Activated CD4-positive, alpha-beta T cell treated with anti-CD3 and anti-CD28 coated beads, Interleukin-2, amount 50 U/mL, for 4 hours (primary cell): ENCODE data around the gene DDX51.

Experiments
- DNase-seq, 2 experiments: peaks; one replicate each; pipeline ENCODE4 v3.0.0-alpha.2; 2020

Gene DDX51

GRCh38 chr12:132144115-132144809, at the start of gene DDX51, which contains the start of gene NOC4L:
Gene DDX51 (minus strand): TSS chr12:132144319. CDS start chr12:132144296, 23 bp downstream.
Gene NOC4L (plus strand): TSS chr12:132144457. CDS start chr12:132144489, 32 bp downstream.
- DNase-seq = peak; percentile 93

GRCh38 chr12:132191715-132192553, 47.8 kb upstream of the DDX51 start:
- DNase-seq = no peak

GRCh38 chr12:132190834-132191500, 46.8 kb upstream of the DDX51 start:
- DNase-seq = no peak

GRCh38 chr12:132190012-132190755, 46.1 kb upstream of the DDX51 start:
- DNase-seq = no peak

GRCh38 chr12:132189378-132190011, 45.4 kb upstream of the DDX51 start:
- peak; percentile 91 to 93 for DNase-seq

- no peak for DNase-seq
Measured at GRCh38 chr12:132188916-132189325, 44.8 kb upstream of the DDX51 start.

GRCh38 chr12:132188451-132188901, 44.4 kb upstream of the DDX51 start:
- no peak for DNase-seq

- no peak for DNase-seq
Measured at GRCh38 chr12:132187646-132188450, 43.7 kb upstream of the DDX51 start.

GRCh38 chr12:132186857-132187620, 42.9 kb upstream of the DDX51 start:
- DNase-seq = no peak

GRCh38 chr12:132186208-132186856, 42.2 kb upstream of the DDX51 start:
- no peak for DNase-seq

GRCh38 chr12:132185705-132186104, 41.6 kb upstream of the DDX51 start:
- no peak for DNase-seq

GRCh38 chr12:132182711-132183365, 38.7 kb upstream of the DDX51 start:
- no peak for DNase-seq

- no peak for DNase-seq
Measured at GRCh38 chr12:132182206-132182710, 38.1 kb upstream of the DDX51 start.

GRCh38 chr12:132181570-132182200, 37.6 kb upstream of the DDX51 start:
- DNase-seq = no peak

GRCh38 chr12:132180648-132181546, 36.8 kb upstream of the DDX51 start:
- DNase-seq = no peak

GRCh38 chr12:132179431-132180362, 35.6 kb upstream of the DDX51 start:
- no peak for DNase-seq
